K562 (cell line): ENCODE results near the gene PITX2.

Experiments used
- CHD2 ChIP-seq: IDR thresholded peaks from 2 replicates; pipeline ENCODE4 v1.6.1; 2011; ENCODE audit warnings: low read depth, low read length
- JUND ChIP-seq, 2 experiments: IDR thresholded peaks; 2 replicates in 1 of 2; 3 replicates in 1 of 2; pipeline ENCODE4 v1.6.1; 2011; ENCODE audit warnings: borderline replicate concordance in 2 of 2, low read depth in 2 of 2, low read length in 2 of 2, improper control_type of control experiment in 1 of 2, missing biosample characterization in 1 of 2, missing genetic modification characterization in 1 of 2, missing genetic modification reagents in 1 of 2
- TOE1 ChIP-seq, 2 experiments: fragments of 450-650 bp in 1 of 2; sonication (generic) in 1 of 2; formaldehyde crosslinking in 1 of 2; IDR thresholded peaks; 2 replicates each; pipeline versions ENCODE4 v1.7.1 to v1.8.0; 2016 to 2022; ENCODE audit warnings: borderline replicate concordance in 2 of 2, mild to moderate bottlenecking in 2 of 2, antibody characterized with exemption in 1 of 2, inconsistent platforms in 1 of 2, low read depth in 1 of 2, missing genetic modification reagents in 1 of 2, moderate library complexity in 1 of 2
- ZNF280A ChIP-seq: fragments of 450-650 bp; IDR thresholded peaks from 2 replicates; pipeline ENCODE4 v1.6.1; 2018; ENCODE audit warnings: mild to moderate bottlenecking, low read depth; ENCODE audit not compliant: partially characterized antibody
- ZNF583 ChIP-seq: fragments of 250-450 bp; sonication (Bioruptor Pico); IDR thresholded peaks from 2 replicates; pipeline ENCODE4 v1.4.0; 2020
- ZZZ3 ChIP-seq: fragments of 450-650 bp; IDR thresholded peaks from 2 replicates; pipeline ENCODE4 v1.6.1; 2016; ENCODE audit warnings: antibody characterized with exemption, mild to moderate bottlenecking, moderate library complexity
- TF ChIP-seq, protein P1 (sequence below): fragments of 250-450 bp; sonication (Bioruptor Pico); IDR thresholded peaks from 2 replicates; pipeline ENCODE4 v1.8.0; 2021; ENCODE audit warnings: moderate library complexity, mild to moderate bottlenecking, inconsistent platforms

GRCh38 chr4:110586131-110586850 lies 36.6 kb downstream of the PITX2 start:
- TF ChIP-seq, protein P1, sequence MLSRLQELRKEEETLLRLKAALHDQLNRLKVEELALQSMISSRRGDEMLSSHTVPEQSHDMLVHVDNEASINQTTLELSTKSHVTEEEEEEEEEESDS (CRISPR knock-in tag): no peak
- TF ChIP-seq JUND (IDR thresholded peaks at IDR 0.05; ENCODE audit: borderline replicate concordance, low read depth, low read length) (no peak), JUND (tag; IDR thresholded peaks at IDR 0.05; ENCODE audit: borderline replicate concordance, low read depth, low read length) (no peak), ZNF280A (no peak), ZZZ3 (no peak), CHD2 (no peak), ZNF583 (CRISPR knock-in tag) (no peak), TOE1 (IDR thresholded peaks at IDR 0.05; ENCODE audit: borderline replicate concordance) (no peak), TOE1 (CRISPR knock-in tag; IDR thresholded peaks at IDR 0.05; ENCODE audit: borderline replicate concordance, low read depth) (no peak)
